GM21381 (cell line): ENCODE measurements around the gene PRKAG2.

Experiments
- ATAC-seq: cut with Tn5 transposase; IDR thresholded peaks from one replicate; pipeline ENCODE4 v1.9.1; 2021; ENCODE audit warnings: mild to moderate bottlenecking, moderate library complexity; ENCODE audit not compliant: unreplicated experiment

PRKAG2 gene

GRCh38 chr7:151900986-151901621 lies 24.2 kb upstream of the PRKAG2 start:
- no peak for ATAC-seq

- no peak for ATAC-seq
Measured at GRCh38 chr7:151900591-151900985, 23.7 kb upstream of the PRKAG2 start.

DNA sequence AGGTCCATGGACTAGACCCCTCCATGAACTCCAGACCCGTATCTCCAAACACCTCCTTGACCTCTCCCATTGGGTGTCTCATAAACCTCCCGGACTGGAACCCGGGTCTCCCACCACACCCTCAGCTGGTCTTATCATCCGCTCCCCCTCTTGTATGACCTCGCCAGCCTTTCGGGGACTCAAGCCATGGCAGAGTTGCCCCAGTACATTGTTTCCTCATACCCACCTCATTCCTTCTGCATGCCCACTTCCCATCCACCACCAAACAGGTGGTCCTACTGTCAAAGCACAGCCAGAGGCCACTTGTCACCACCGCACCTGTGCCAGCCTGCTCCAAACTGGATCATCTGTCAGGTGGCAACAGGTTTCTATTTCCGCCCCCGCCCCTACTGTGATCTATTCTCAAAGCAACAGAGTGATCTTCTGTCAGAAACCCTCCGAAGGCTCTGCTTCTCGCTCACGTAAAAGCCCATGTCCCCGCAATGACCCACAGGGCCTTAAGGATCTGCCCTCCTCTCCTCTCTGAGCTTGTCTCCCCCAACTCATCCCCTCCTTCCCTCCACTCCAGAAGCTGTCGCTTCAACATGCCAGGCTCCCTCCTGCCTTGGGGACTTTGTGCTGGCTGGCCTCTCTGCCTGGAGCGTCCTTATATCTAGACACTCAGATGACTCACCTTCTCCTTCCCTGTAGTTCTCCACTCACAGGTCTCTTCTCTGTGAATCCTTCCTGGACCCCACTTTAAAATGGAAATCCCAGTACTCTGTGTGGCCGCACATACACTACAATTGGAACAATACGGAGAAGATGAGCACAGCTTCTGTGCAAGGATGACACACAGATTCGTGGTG lies 22.8 kb upstream of the PRKAG2 start:
- ATAC-seq, result no peak

DNA sequence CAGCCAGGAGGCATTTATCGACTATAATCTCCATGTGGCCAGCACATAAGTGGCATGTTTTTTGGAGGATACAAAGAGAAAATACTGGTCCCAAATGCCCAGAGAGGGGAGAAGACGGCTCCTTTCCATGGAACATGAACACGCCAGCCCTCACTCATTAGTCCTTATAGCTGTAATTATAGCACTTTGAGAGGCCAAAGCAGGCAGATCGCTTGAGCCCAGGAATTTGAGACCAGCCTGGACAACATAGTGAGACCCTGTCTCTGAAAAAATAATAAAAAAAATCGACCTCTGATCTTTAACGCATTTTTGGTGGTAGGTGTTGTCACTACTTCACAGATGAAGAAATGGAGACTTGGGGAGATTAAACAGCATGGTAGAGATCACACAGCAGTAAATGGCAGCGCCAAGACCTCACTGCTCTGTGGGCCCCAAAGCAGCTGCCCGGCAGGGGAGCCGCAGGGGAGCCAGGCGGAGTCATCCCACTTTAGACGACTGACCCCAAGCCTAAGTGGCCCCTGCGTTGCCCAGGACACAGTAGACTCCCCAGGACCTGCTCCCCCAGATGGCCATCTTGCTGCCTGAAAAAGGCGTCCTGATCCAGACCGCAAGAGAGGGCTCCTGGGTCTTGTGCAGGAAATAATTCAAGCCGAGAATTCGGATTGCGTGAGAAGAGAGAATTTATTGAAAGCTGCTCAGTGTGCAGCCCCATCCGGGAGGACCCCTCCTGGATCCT lies 21.2 kb upstream of the PRKAG2 start:
- ATAC-seq, result no peak

- no peak for ATAC-seq
Measured at GRCh38 chr7:151897161-151897731, 20.3 kb upstream of the PRKAG2 start.

- ATAC-seq, result no peak
Measured at GRCh38 chr7:151896486-151896885, 19.6 kb upstream of the PRKAG2 start.

- ATAC-seq, result no peak
Measured at GRCh38 chr7:151896086-151896485, 19.2 kb upstream of the PRKAG2 start.

DNA sequence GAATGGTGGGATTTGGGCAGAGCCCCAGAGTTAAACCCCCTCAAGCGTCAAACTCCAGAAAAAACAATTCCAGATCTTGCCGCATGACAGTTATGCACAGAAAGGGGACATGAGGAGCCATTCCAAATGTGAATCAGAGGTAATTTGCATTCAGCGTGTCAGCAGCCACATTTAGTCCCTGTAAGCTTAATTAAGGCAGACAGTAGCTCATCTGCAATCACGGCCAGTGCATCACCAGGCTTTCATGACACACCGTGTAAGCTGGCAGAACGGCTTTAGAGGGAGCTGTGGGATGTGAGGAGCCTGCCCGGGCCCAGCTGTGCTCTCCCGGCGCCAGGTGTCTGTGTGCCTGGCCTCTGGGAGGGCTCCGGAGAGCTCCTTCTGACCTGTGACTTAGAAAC lies 18.7 kb upstream of the PRKAG2 start:
- no peak for ATAC-seq

DNA sequence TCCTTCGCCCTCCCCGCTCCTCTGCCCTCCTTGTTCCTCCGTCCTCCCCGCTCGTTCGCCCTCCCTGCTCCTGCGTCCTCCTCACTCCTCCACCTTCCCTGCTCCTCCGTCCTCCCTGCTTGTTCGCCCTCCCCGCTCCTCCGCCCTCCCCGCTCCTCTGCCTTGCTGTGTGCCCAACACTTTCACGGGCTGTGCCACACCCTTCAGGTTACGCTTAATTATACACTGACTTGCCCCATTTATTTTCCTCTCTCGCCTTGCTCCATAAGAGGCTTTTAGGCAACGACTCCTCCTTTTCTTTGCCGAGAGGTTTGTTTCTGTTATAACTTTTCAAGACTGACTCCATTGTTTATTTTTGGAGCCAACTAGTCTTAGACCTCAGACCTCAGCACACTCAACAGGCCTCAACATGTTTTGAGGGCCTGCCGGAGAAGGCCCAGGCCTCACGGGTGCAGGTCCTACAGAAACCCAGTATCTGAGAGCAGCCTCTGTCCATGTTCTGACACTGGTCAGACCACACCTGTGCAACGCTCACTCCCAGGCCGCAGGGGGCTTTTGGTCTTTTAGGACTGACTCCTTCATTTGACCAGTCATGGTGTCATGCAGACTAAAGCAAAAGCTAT lies 18.2 kb upstream of the PRKAG2 start:
- ATAC-seq, result no peak

GRCh38 chr7:151894111-151895007 lies 17.4 kb upstream of the PRKAG2 start:
- ATAC-seq, result no peak

DNA sequence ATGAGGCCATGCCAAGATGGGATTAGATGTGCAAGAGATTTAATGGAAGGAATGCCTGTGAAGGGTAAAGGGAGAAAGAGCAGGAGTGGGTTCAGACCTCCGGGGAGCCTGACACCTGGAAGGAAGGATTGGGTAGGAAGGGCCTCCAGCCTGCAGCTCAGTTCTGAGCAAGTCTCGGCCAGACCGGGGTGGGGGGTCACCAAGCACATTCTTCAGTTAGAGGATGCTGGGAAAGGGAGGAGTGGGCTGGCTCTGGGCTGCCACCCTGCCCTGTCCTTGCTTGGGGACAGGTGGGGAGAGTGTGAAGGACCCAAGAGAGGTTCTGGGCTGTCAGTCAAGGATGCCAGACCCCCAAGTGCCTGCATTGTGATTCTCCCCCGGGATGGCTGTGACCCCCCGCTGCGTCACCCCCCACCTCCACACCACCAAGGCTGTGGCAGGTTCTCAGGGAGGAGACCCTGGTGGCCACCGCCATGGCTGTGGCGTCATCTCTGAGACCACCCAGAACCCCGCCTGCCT lies 16.5 kb upstream of the PRKAG2 start:
- ATAC-seq, result no peak

- ATAC-seq, result no peak
Measured at GRCh38 chr7:151891753-151892152, 14.8 kb upstream of the PRKAG2 start.

DNA sequence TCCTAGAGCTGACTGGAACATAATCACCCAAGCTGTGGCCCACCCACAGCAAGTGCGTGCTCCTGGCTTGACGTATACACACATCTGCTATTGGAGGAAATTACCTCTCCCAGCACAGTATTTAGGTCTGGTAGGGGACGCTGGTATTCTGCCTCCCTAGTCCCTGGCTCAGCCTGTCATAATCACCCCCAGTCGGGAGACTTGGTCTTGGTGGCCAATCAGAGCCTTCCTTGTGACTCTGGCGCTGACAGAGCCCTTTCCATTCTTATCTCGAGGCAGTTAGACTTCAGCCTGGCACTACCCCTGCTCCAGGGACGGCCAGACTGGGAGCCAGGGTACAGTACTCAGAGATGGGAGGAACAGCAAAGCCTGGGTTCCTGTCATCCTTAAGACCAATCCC lies 14.3 kb upstream of the PRKAG2 start:
- no peak for ATAC-seq

DNA sequence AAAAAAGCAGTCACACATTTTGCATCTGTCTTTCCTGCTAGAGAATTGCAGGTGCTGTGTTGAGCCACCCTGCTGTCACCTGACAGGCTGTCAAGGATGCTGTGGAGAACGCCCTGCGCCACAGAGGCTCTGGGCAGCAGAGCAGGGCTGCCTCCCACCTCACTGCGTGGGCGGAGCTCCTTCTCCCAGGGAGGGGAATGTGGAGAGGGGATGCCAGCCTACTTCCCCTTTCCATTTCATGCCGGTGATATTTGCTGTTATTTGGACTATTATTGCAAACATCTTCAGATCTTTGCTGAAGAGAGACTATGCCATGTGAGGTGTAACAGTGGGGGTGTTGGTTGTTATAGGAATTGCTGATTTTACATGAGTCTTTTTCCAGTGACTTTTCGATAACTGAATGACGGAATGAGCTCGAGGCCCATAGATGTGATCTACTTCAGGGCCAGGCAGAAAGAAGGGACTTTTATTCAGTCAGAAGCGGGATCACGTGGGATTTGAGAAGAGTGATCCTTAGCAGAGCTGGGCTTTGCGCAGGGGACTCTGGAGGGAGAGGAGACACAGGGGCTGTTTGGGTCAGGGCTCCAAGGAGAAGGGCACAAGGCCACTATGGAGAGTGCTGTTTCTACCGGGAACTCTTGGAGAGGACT lies 13.6 kb upstream of the PRKAG2 start:
- ATAC-seq, result no peak

- ATAC-seq, result no peak
Measured at GRCh38 chr7:151889406-151890354, 12.8 kb upstream of the PRKAG2 start.

- ATAC-seq, result no peak
Measured at GRCh38 chr7:151888079-151889067, 11.5 kb upstream of the PRKAG2 start.

DNA sequence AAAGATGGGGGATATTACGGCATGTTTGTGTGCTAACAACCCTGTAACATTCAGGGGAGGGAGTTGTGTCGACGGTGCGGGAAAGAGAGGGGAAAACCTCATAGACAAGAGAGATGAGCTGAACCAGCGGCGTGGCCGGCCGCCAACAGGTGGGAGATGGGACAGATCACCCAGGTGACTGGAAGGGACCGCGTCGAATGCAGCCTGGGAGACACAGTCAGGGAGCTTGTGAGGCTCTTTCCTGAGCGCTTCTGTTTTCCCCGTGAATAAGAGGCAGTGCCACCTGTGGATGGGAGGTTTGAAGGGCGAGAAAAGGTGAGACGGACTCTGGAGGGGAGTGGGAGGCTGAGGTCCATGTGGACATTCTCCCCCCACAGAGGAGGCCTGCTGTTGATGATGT lies 9.9 kb upstream of the PRKAG2 start:
- ATAC-seq, result no peak
